GM23248 (cell line): ENCODE results near the gene TCP11.

Experiments used
- EZH2 ChIP-seq: fragments of 200-600 bp; sonication (generic); IDR thresholded peaks from 2 replicates; pipeline ENCODE4 v1.6.1; 2018; ENCODE audit warnings: antibody characterized with exemption, mild to moderate bottlenecking; ENCODE audit not compliant: insufficient read depth, poor library complexity, severe bottlenecking
- EZH2phosphoT487 ChIP-seq: fragments of 200-600 bp; sonication (generic); IDR thresholded peaks from 2 replicates; pipeline ENCODE4 v1.6.1; 2018; ENCODE audit warnings: antibody characterized with exemption, moderate library complexity, mild to moderate bottlenecking, low read depth; ENCODE audit not compliant: insufficient read depth

DNA sequence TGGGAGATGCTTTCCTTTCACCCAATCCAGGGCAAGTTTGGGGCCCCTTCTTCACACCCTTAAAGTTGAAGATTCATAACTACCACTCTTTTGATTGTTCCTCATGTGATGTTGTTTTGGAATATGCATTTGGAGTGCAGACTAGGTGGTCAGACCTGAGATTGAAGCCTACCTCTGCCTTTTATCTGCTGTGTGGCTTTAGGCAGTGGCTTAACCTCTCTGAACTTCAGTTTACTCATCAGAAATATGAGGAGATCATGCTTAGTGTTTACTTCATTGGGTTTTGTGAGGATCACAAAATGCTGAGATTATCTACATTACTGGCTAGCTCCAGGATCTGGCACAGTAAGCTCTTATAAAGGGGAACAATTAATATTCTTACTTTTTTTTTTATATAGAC is 26.4 kb upstream of the TCP11 start:
- no peak for TF ChIP-seq EZH2
- no peak for TF ChIP-seq EZH2phosphoT487
